ENCODE measurements around the gene FRAS1.
"Not testable (repeated sequence)": the region's sequence is repeated elsewhere in the genome, so short reads cannot be mapped to it uniquely, and the experiment has no call there.

FRAS1 gene

GRCh38 chr4:78079726-78080430 lies 22.8 kb downstream of the FRAS1 start:
- H3K4me3 ChIP-seq (ENCODE audit: low read length), result no peak overlapping the region
- H3K4me1 ChIP-seq (ENCODE audit: insufficient read depth, low read length), result peaks cover 17% of the 10 kb centered on the region
- no peak overlapping the region for H3K27ac ChIP-seq (ENCODE audit: low read depth, low read length)
- peaks cover 3% of the 10 kb centered on the region for H3K36me3 ChIP-seq (ENCODE audit: insufficient read depth, low read length)
- H3K9me3 ChIP-seq (ENCODE audit: insufficient read depth, low read depth, low read length), result no peaks in the 10 kb centered on the region
- WGBS, result 89% methylated on average over 10 of the region's 10 CpGs
- H3K27me3 ChIP-seq (ENCODE audit: insufficient read depth, low read length), result no peaks in the 10 kb centered on the region
- no peak overlapping the region for H3K9ac ChIP-seq (ENCODE audit: low read depth, low read length)

- 96% methylated on average over 1 of the region's 2 CpGs for WGBS
- Histone ChIP-seq H3K36me3 (ENCODE audit: insufficient read depth, low read length) (peaks cover 8% of the 10 kb centered on the region), H3K9me3 (ENCODE audit: insufficient read depth, low read depth, low read length) (no peaks in the 10 kb centered on the region), H3K4me1 (ENCODE audit: insufficient read depth, low read length) (0 out of 2 replicates have a peak, but pooled peaks cover 4% of the 10 kb centered on the region), H3K27ac (ENCODE audit: low read depth, low read length) (no peak overlapping the region), H3K9ac (ENCODE audit: low read depth, low read length) (no peak overlapping the region), H3K27me3 (ENCODE audit: insufficient read depth, low read length) (no peaks in the 10 kb centered on the region), H3K4me3 (ENCODE audit: low read length) (no peak overlapping the region)
Observed at GRCh38 chr4:78081541-78081940, 24.4 kb downstream of the FRAS1 start.

- H3K27ac ChIP-seq (ENCODE audit: low read depth, low read length), result no peak overlapping the region
- 0 out of 2 replicates have a peak, but pooled peaks cover 4% of the 10 kb centered on the region for H3K4me1 ChIP-seq (ENCODE audit: insufficient read depth, low read length)
- H3K9ac ChIP-seq (ENCODE audit: low read depth, low read length), result no peak overlapping the region
- H3K27me3 ChIP-seq (ENCODE audit: insufficient read depth, low read length), result no peaks in the 10 kb centered on the region
- H3K36me3 ChIP-seq (ENCODE audit: insufficient read depth, low read length), result peaks cover 8% of the 10 kb centered on the region
- no peak overlapping the region for H3K4me3 ChIP-seq (ENCODE audit: low read length)
- H3K9me3 ChIP-seq (ENCODE audit: insufficient read depth, low read depth, low read length), result no peaks in the 10 kb centered on the region
Observed at GRCh38 chr4:78083035-78083434, 25.9 kb downstream of the FRAS1 start.

- H3K9ac ChIP-seq (ENCODE audit: low read depth, low read length), result no peak overlapping the region
- over 99% methylated on average over 3 of the region's 3 CpGs for WGBS
- H3K36me3 ChIP-seq (ENCODE audit: insufficient read depth, low read length), result peaks cover 20% of the 10 kb centered on the region
Observed at GRCh38 chr4:78091534-78091933, 34.4 kb downstream of the FRAS1 start.

GRCh38 chr4:78092350-78092749 lies 35.2 kb downstream of the FRAS1 start:
- Histone ChIP-seq H3K36me3 (ENCODE audit: insufficient read depth, low read length) (peaks cover 22% of the 10 kb centered on the region), H3K9ac (ENCODE audit: low read depth, low read length) (peak overlapping the region; percentile 50), H3K27ac (ENCODE audit: low read depth, low read length) (peak overlapping the region; percentile 92), H3K9me3 (ENCODE audit: insufficient read depth, low read depth, low read length) (peaks cover 22% of the 10 kb centered on the region), H3K4me1 (ENCODE audit: insufficient read depth, low read length) (peaks cover 35% of the 10 kb centered on the region)
- H3K27me3 ChIP-seq (ENCODE audit: insufficient read depth, low read length); H3K4me3 ChIP-seq (ENCODE audit: low read length): not testable (repeated sequence)
- 55% methylated on average over 5 of the region's 5 CpGs for WGBS

More at GRCh38 chr4:78091534-78091933, 34.4 kb downstream of the FRAS1 start:
- peak overlapping the region; percentile 92; the same call in 1 of the 2 replicates for H3K27ac ChIP-seq (ENCODE audit: low read depth, low read length)
- H3K9me3 ChIP-seq (ENCODE audit: insufficient read depth, low read depth, low read length), result peaks cover 16% of the 10 kb centered on the region
- H3K27me3 ChIP-seq (ENCODE audit: insufficient read depth, low read length), result no peaks in the 10 kb centered on the region
- no peak overlapping the region for H3K4me3 ChIP-seq (ENCODE audit: low read length)
- peaks cover 35% of the 10 kb centered on the region for H3K4me1 ChIP-seq (ENCODE audit: insufficient read depth, low read length)

- H3K4me3 ChIP-seq (ENCODE audit: low read length), result peak overlapping the region; percentile 15
- H3K36me3 ChIP-seq (ENCODE audit: insufficient read depth, low read length), result peaks cover 24% of the 10 kb centered on the region
- H3K27ac ChIP-seq (ENCODE audit: low read depth, low read length), result peak overlapping the region; percentile 92
- peak overlapping the region; percentile 51 for H3K9ac ChIP-seq (ENCODE audit: low read depth, low read length)
- peaks cover 35% of the 10 kb centered on the region for H3K4me1 ChIP-seq (ENCODE audit: insufficient read depth, low read length)
- no peaks in the 10 kb centered on the region for H3K27me3 ChIP-seq (ENCODE audit: insufficient read depth, low read length)
- peaks cover 25% of the 10 kb centered on the region for H3K9me3 ChIP-seq (ENCODE audit: insufficient read depth, low read depth, low read length)
Observed at GRCh38 chr4:78092850-78093249, 35.7 kb downstream of the FRAS1 start.

- Histone ChIP-seq H3K9ac (ENCODE audit: low read depth, low read length) (no peak overlapping the region), H3K9me3 (ENCODE audit: insufficient read depth, low read depth, low read length) (peaks cover 25% of the 10 kb centered on the region), H3K4me1 (ENCODE audit: insufficient read depth, low read length) (peaks cover 34% of the 10 kb centered on the region), H3K27me3 (ENCODE audit: insufficient read depth, low read length) (no peaks in the 10 kb centered on the region), H3K4me3 (ENCODE audit: low read length) (no peak overlapping the region), H3K27ac (ENCODE audit: low read depth, low read length) (no peak overlapping the region), H3K36me3 (ENCODE audit: insufficient read depth, low read length) (peaks cover 25% of the 10 kb centered on the region)
- WGBS, result 92% methylated on average over 2 of the region's 2 CpGs
Observed at GRCh38 chr4:78095081-78095480, 38.0 kb downstream of the FRAS1 start.

GRCh38 chr4:78099058-78099457 lies 41.9 kb downstream of the FRAS1 start:
- no peak overlapping the region for H3K4me3 ChIP-seq (ENCODE audit: low read length)
- peaks cover 29% of the 10 kb centered on the region for H3K36me3 ChIP-seq (ENCODE audit: insufficient read depth, low read length)
- H3K27ac ChIP-seq (ENCODE audit: low read depth, low read length), result no peak overlapping the region
- no peaks in the 10 kb centered on the region for H3K27me3 ChIP-seq (ENCODE audit: insufficient read depth, low read length)
- peaks cover 2% of the 10 kb centered on the region; the same call in 1 of the 2 replicates for H3K4me1 ChIP-seq (ENCODE audit: insufficient read depth, low read length)
- WGBS, result 96% methylated on average over 3 of the region's 3 CpGs
- H3K9me3 ChIP-seq (ENCODE audit: insufficient read depth, low read depth, low read length), result peaks cover 25% of the 10 kb centered on the region
- H3K9ac ChIP-seq (ENCODE audit: low read depth, low read length), result no peak overlapping the region

GRCh38 chr4:78100060-78100459 lies 42.9 kb downstream of the FRAS1 start:
- Histone ChIP-seq H3K9me3 (ENCODE audit: insufficient read depth, low read depth, low read length) (peaks cover 19% of the 10 kb centered on the region), H3K9ac (ENCODE audit: low read depth, low read length) (0 out of 2 replicates have a peak overlapping the region, but pooled peaks have one; percentile 3), H3K27ac (ENCODE audit: low read depth, low read length) (no peak overlapping the region), H3K27me3 (ENCODE audit: insufficient read depth, low read length) (no peaks in the 10 kb centered on the region), H3K4me3 (ENCODE audit: low read length) (no peak overlapping the region), H3K4me1 (ENCODE audit: insufficient read depth, low read length) (0 out of 2 replicates have a peak, but pooled peaks cover 3% of the 10 kb centered on the region), H3K36me3 (ENCODE audit: insufficient read depth, low read length) (peaks cover 24% of the 10 kb centered on the region)

- Histone ChIP-seq H3K36me3 (ENCODE audit: insufficient read depth, low read length) (no peaks in the 10 kb centered on the region), H3K4me1 (ENCODE audit: insufficient read depth, low read length) (no peaks in the 10 kb centered on the region), H3K27ac (ENCODE audit: low read depth, low read length) (no peak overlapping the region), H3K4me3 (ENCODE audit: low read length) (no peak overlapping the region), H3K9ac (ENCODE audit: low read depth, low read length) (no peak overlapping the region), H3K9me3 (ENCODE audit: insufficient read depth, low read depth, low read length) (no peaks in the 10 kb centered on the region), H3K27me3 (ENCODE audit: insufficient read depth, low read length) (no peaks in the 10 kb centered on the region)
- WGBS, result 95% methylated on average over 2 of the region's 2 CpGs
Observed at GRCh38 chr4:78119698-78120097, 62.6 kb downstream of the FRAS1 start.

- Histone ChIP-seq H3K4me1 (ENCODE audit: insufficient read depth, low read length) (no peaks in the 10 kb centered on the region), H3K9me3 (ENCODE audit: insufficient read depth, low read depth, low read length) (no peaks in the 10 kb centered on the region), H3K9ac (ENCODE audit: low read depth, low read length) (no peak overlapping the region), H3K4me3 (ENCODE audit: low read length) (no peak overlapping the region), H3K27ac (ENCODE audit: low read depth, low read length) (no peak overlapping the region), H3K27me3 (ENCODE audit: insufficient read depth, low read length) (no peaks in the 10 kb centered on the region), H3K36me3 (ENCODE audit: insufficient read depth, low read length) (no peaks in the 10 kb centered on the region)
- WGBS, result 92% methylated on average over 4 of the region's 4 CpGs
Observed at GRCh38 chr4:78120144-78120880, 63.2 kb downstream of the FRAS1 start.

Measured in HUES64 (cell line).